Fibroblast of mammary gland (primary cell): Measurements from ENCODE around the gene RIPOR2.
"Not testable (repeated sequence)": the region's sequence is repeated elsewhere in the genome, so short reads cannot be mapped to it uniquely, and the experiment has no call there.

Experiments
- DNase-seq: peaks from one replicate; pipeline ENCODE4 v3.0.0-alpha.2; 2010; ENCODE audit warnings: low read depth
- H3K4me3 ChIP-seq: 2 replicates; pipeline ENCODE4 v1.5.1; 2011; ENCODE audit warnings: low read depth, mild to moderate bottlenecking, low read length, moderate library complexity; ENCODE audit not compliant: control insufficient read depth
- CTCF ChIP-seq: conservative IDR thresholded peaks from 2 replicates; pipeline ENCODE4 v1.5.1; 2011; ENCODE audit warnings: low read depth, low read length, inconsistent platforms; ENCODE audit not compliant: control insufficient read depth, insufficient read depth

Gene RIPOR2

GRCh38 chr6:24927277-24927955 is 8.3 kb downstream of the RIPOR2 start:
- no peak for DNase-seq
- no peak overlapping the region for H3K4me3 ChIP-seq

GRCh38 chr6:24926647-24927046 is 9.1 kb downstream of the RIPOR2 start:
- H3K4me3 ChIP-seq, DNase-seq: not testable (repeated sequence)

More at GRCh38 chr6:24927277-24927955, 8.3 kb downstream of the RIPOR2 start:
- TF ChIP-seq CTCF = no peak

DNA sequence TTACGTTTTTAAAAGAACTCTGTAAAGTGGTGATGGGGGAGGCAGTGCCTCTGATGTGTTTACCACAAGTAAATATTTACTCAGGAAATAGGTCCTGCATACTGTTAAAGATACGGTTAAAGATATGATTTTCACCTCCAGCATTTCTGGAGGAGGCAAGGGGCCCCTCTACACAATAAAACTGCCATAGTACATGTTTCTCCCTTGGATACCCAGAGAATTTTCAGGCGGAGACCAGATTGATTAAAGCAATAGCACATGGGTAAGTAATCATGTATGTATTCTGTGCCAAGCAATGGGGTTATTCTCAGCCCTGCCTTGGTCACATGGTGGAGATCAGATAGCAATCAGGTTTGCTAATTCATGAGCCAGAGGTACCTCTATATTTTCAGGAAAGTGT is 9.6 kb downstream of the RIPOR2 start:
- no peak overlapping the region for H3K4me3 ChIP-seq
- no peak for TF ChIP-seq CTCF
- no peak for DNase-seq

- no peak for DNase-seq
- H3K4me3 ChIP-seq = no peak overlapping the region
- TF ChIP-seq CTCF = no peak
These were observed 10.1 kb downstream of the RIPOR2 start for GRCh38 chr6:24925661-24926060.

GRCh38 chr6:24924580-24925356 is 11.0 kb downstream of the RIPOR2 start:
- no peak for DNase-seq
- no peak for TF ChIP-seq CTCF
- H3K4me3 ChIP-seq = no peak overlapping the region

DNA sequence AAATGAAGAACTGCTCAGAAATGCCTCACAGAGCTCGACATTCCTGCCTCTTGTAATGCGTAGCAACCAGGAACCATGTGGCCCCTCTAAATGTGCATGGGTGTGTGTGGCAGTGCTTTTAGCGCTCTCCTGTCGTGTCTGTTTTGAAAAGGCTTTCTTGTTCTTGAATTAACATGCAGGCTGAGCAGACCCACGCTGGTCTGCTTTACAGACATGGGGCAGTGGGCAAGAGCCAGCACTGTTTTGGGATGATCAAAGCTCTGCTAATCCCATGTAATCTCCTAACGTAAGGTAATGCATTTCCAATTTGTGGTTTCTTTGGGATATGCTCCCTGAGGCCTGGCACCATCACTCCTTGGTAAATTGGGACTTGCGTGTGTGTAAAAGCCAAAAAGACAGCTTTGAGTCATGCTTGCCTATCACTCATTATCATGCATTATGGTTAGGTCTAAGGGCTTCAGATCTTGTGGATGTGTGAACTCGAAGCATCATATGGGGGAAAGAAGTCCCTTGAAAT is 11.8 kb downstream of the RIPOR2 start:
- no peak overlapping the region for H3K4me3 ChIP-seq
- no peak for DNase-seq
- no peak for TF ChIP-seq CTCF

DNA sequence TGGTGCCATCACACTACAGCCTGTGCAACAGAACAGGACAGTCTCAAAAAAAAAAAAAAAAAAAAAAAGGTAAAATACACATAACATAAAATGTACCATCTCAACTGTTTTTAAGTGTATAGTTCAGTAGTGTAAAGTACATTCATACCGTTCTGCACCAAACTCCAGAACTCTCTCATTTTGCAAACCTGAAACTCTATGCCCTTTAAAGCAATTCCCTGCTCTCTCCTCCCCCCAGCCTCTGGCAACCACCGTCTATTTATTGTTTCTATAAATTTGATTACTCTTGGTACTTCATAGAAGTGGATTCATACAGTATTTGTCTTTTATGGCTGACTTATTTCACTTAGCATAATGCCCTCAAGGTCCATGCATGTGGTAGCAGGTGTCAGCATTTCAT is 12.9 kb downstream of the RIPOR2 start:
- no peak for TF ChIP-seq CTCF
- DNase-seq = no peak

More for the DNA sequence above, 12.9 kb downstream of the RIPOR2 start:
- no peak overlapping the region for H3K4me3 ChIP-seq
